22Rv1 (cell line): ENCODE results near the gene NFKBIA.
"Not testable (repeated sequence)": the region's sequence is repeated elsewhere in the genome, so short reads cannot be mapped to it uniquely, and the experiment has no call there.

ENCODE experiments used
- H3K27ac ChIP-seq: fragments of 450-650 bp; 2 replicates; pipeline ENCODE4 v1.5.1; 2017
- ZFX ChIP-seq: fragments of 450-650 bp; IDR thresholded peaks from 2 replicates; pipeline ENCODE4 v1.6.1; 2017; ENCODE audit warnings: antibody characterized with exemption, borderline replicate concordance
- TF ChIP-seq, protein P1 (sequence below): fragments of 450-650 bp; IDR thresholded peaks from 2 replicates; pipeline ENCODE4 v1.5.1; 2017; ENCODE audit warnings: mild to moderate bottlenecking

Gene NFKBIA

GRCh38 chr14:35362911-35363374, 41.6 kb downstream of the NFKBIA start:
- TF ChIP-seq, protein P1, sequence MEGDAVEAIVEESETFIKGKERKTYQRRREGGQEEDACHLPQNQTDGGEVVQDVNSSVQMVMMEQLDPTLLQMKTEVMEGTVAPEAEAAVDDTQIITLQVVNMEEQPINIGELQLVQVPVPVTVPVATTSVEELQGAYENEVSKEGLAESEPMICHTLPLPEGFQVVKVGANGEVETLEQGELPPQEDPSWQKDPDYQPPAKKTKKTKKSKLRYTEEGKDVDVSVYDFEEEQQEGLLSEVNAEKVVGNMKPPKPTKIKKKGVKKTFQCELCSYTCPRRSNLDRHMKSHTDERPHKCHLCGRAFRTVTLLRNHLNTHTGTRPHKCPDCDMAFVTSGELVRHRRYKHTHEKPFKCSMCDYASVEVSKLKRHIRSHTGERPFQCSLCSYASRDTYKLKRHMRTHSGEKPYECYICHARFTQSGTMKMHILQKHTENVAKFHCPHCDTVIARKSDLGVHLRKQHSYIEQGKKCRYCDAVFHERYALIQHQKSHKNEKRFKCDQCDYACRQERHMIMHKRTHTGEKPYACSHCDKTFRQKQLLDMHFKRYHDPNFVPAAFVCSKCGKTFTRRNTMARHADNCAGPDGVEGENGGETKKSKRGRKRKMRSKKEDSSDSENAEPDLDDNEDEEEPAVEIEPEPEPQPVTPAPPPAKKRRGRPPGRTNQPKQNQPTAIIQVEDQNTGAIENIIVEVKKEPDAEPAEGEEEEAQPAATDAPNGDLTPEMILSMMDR: no peak
- no peak for TF ChIP-seq ZFX
- H3K27ac ChIP-seq: no peak overlapping the region

GRCh38 chr14:35362450-35362849, 42.1 kb downstream of the NFKBIA start:
- H3K27ac ChIP-seq: no peak overlapping the region
- TF ChIP-seq, protein P1: no peak
- no peak for TF ChIP-seq ZFX

GRCh38 chr14:35361141-35361480, 43.4 kb downstream of the NFKBIA start:
- TF ChIP-seq, protein P1: no peak
- no peak for TF ChIP-seq ZFX
- H3K27ac ChIP-seq: no peak overlapping the region

DNA sequence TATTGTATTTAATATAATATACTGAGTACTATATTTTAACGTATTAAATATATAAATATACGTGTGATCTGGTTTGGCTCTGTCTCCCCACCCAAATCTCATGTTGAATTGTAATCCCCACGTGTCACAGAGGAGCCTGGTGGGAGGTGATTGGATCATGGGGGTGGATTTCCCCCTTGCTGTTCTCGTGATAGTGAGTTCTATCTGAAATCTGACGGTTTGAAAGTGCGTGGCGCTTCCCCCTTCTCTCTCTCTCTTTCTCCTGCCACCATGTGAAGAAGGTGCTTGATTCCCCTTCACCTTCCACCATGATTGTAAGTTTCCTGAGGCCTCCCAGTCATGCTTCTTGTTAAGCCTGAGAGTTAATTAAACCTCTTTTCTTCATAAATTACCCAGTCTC, 44.9 kb downstream of the NFKBIA start:
- H3K27ac ChIP-seq: not testable (repeated sequence)

GRCh38 chr14:35355981-35356841, 48.3 kb downstream of the NFKBIA start:
- no peak for TF ChIP-seq ZFX
- TF ChIP-seq, protein P1: no peak

DNA sequence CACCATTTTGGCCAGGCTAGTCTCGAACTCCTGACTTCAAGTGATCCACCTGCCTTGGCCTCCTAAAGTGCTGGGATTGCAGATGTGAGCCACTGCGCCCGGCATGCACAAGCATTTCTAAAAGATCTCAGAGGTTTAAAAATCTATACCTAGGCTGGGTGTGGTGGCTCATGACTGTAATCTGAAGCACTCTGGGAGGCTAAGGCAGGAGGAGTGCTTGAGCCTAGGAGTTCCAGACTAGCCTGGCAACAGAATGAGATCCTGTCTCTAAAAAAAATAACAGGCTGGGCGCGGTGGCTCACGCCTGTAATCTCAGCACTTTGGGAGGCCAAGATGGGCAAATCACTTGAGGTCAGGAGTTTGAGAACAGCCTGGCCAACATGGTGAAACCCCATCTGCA, 49.3 kb downstream of the NFKBIA start:
- H3K27ac ChIP-seq: peak overlapping the region; percentile 84

More at GRCh38 chr14:35355981-35356841, 48.3 kb downstream of the NFKBIA start:
- H3K27ac ChIP-seq: peak overlapping the region; percentile 35

DNA sequence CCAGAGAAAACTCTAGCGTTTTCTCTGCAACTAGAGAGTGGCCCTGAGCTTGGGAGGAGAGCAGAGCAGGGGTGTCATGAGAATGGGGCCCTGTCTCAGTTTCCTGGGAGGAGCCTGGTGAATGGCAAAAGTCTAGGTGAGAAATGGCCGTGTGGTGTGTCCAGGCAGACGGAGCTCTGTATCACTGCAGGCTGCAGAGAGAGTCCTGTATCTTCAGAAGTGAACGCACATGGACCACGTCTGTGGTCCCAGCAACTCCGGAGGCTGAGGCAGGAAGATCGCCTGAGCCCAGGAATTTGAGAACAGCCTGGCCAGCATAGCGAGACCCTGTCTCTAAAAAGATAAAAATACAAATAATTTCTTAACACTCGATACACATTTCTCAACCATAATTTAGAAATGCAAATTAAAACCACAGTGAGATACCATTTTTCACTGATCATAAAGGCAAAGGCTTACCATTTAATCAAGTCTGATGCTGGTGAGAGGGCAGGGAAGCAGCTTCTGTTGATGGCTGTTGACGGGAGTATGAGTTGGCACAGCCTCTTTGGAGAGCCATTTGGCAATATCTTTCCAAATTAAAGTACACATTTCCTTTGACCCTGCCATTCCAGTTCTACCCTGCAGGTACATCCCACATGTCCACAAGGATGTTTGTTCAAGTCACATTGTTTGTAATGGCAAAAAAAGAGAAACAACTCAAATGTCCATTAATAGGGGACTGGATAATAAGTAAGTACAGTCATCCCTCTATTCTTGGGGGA, 51.0 kb downstream of the NFKBIA start:
- H3K27ac ChIP-seq: peak overlapping the region; percentile 84
- no peak for TF ChIP-seq ZFX
- TF ChIP-seq, protein P1: no peak
